ENCODE measurements around the gene SPTBN1.

DNA sequence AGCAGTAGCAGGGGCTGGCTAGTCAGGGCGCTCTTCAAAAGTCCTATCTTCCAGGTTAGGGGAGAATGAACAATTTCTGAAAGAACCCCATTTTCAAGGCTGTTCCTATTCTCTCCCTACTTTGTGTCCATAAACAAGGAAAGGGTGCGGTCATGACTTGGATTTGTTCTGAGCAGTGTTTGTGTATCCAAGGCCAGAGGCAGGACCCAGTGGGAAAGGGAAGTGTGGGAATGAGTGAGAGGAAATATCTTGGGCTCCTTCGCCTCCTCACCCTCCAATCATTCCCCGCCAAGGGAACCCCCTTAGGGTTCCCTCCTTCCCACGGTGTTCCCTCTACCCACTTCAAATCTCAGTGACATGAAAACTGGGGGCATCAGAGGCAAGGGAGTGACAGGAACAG, 25.5 kb upstream of the SPTBN1 start:
- TF ChIP-seq, protein P1, sequence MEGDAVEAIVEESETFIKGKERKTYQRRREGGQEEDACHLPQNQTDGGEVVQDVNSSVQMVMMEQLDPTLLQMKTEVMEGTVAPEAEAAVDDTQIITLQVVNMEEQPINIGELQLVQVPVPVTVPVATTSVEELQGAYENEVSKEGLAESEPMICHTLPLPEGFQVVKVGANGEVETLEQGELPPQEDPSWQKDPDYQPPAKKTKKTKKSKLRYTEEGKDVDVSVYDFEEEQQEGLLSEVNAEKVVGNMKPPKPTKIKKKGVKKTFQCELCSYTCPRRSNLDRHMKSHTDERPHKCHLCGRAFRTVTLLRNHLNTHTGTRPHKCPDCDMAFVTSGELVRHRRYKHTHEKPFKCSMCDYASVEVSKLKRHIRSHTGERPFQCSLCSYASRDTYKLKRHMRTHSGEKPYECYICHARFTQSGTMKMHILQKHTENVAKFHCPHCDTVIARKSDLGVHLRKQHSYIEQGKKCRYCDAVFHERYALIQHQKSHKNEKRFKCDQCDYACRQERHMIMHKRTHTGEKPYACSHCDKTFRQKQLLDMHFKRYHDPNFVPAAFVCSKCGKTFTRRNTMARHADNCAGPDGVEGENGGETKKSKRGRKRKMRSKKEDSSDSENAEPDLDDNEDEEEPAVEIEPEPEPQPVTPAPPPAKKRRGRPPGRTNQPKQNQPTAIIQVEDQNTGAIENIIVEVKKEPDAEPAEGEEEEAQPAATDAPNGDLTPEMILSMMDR (conservative IDR thresholded peaks at IDR 0.05): no peak
- TF ChIP-seq EZH2 (IDR thresholded peaks at IDR 0.05; ENCODE audit: low read depth): no peak

Measured in PC-9 (cell line).